GM21447 (cell line): Measurements from ENCODE around the gene PIGX.

Source experiments
- ATAC-seq: cut with Tn5 transposase; IDR thresholded peaks from one replicate; pipeline ENCODE4 v1.9.1; 2021; ENCODE audit not compliant: unreplicated experiment

PIGX gene

DNA sequence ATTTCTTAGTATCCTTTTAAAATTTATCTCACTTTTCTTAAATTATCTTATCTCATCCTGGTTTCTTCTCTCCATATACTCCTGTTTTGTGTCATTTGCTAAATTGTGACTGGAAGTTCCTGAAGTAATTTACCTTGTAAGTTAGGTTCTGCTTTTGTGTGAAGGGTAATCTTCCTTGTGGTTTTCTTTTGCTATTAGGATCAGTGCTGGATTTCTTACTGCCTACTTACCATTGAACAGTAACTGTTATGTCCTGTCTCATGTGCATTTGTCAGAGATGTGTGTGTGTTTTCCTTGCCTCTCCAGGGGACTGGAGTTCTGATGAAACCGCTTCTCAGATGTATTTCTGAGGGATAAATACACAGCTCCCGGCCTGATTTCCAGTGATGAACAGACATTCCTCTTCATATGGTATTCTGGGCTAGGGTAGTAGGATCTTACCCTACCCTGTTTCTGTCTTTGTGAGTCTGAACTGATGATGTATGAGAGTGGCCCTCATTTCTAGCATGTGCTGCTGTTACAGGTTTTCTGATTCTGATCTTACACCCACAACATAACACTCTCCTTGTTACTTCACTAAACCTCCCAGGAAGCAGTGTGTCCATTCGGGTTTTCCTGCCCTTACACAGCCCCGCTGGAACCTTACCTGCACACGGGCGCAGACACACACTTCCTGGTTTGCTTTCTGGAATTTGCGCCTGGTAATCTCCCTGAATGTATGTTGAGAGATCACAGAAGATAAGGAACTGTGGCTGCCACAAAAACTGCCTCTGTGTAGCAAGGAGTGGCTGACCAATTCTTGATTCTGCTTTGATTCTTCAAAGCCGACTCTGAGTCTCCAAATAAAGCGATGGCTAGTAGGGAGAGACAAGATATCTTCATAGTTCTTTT, 42.2 kb downstream of the PIGX start:
- ATAC-seq = no peak

DNA sequence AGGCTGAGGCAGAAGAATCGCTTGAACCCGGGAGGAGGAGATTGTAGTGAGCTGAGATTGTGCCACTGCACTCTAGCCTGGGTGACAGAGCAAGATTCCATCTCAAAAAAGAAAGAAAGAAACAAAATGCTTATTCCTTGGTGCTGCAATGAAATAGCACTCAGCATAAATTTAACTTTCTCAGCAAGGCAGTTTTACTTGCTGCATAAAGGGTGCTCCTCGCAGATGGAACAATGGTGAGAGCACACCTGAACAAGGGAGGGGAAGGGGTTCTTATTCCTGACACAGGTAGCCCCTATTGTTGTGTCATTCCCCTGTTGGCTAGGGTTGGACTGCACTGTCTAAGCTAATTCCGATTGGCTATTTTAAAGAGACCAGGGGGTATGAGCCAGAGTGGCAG, 44.6 kb downstream of the PIGX start:
- no peak for ATAC-seq

- no peak for ATAC-seq
Measured at GRCh38 chr3:196757876-196758739, 45.9 kb downstream of the PIGX start.

DNA sequence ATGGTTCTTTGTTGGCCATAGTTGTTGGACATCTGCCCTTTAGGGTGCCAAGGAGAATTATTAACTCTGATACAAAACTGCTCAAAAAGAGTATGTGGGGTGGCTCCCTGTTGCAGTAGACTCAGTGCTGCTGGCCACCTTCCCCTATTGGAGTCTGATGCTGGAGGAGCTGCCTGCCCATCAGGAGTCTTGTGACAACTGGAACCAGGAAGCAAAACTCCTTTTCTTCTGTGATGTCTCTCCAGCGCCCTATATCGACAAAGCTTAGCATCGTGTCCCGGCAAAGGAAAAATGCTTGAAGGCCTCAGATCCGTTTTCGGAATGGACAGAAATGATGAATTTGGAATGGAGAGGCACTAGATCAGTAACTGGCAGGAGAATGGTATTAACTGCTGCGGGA, 51.0 kb downstream of the PIGX start:
- ATAC-seq = no peak

GRCh38 chr3:196765454-196765853, 53.3 kb downstream of the PIGX start:
- no peak for ATAC-seq

GRCh38 chr3:196771067-196771466, 58.9 kb downstream of the PIGX start:
- ATAC-seq = no peak

DNA sequence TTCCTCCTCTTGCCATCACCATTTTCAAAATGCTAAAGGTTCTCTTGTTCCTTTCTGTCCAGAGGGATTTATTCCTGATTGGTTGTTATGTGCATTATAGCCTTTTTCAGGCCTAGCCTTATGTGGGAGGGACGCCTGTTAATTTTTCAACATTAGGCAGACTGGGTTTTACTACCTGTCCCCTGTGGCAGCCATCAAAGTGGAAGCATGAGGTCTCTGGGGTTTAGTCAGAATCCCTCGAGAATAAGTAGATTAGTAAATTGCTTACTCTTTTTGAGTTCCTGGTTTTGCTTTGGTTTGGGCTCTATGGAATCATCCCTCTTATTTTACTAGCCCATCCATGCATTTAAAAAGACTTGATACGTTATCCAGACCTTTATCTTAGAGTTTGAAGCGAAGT, 59.9 kb downstream of the PIGX start:
- no peak for ATAC-seq

DNA sequence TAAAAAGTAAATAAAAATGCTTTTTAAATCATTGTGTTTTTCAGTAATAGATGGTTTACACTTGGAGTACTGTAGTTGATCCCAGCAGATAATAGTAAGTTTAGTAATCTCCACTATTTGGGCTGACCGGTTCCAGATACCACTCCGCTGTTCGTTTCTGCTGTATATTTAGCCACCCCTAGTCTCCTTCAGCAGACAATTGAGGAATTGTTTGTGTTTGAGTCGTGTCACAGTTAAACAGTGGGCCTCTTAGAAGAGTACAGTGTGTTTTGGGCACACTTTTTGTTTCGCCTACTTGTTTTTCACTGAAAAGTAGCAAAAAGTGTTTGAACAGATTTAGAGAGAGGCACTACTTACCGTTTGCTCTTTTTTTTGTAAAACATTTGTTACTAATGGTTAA, 60.7 kb downstream of the PIGX start:
- no peak for ATAC-seq

DNA sequence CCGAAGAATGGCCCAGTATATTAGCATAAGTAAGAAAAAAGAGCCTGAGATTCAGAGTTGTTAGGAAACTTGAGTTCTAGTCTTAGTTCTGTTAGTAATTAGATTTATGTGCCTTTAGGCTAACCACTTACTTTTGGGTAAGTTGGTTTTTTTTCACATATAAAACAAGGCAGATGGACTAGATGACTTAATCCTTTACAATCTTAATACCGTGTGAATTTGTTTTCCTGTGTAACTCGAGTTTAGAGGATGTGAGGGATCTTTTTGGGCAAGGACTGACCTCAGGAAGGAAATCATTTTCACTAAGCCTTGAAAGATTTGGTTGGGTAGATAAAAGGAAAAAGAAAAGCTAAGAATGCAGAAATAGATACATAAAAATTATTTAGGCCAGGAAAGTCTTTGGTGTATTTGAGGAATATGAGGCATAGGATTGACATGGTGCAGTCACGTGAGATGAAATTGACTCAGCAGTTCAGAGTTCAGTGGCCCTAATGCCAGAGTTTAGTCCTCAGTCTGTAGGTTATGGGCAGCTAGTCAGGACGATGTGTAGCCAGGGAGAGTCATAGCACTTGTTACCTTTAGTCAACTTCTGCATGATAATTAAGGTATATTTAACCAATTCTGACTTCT, 62.1 kb downstream of the PIGX start:
- no peak for ATAC-seq

DNA sequence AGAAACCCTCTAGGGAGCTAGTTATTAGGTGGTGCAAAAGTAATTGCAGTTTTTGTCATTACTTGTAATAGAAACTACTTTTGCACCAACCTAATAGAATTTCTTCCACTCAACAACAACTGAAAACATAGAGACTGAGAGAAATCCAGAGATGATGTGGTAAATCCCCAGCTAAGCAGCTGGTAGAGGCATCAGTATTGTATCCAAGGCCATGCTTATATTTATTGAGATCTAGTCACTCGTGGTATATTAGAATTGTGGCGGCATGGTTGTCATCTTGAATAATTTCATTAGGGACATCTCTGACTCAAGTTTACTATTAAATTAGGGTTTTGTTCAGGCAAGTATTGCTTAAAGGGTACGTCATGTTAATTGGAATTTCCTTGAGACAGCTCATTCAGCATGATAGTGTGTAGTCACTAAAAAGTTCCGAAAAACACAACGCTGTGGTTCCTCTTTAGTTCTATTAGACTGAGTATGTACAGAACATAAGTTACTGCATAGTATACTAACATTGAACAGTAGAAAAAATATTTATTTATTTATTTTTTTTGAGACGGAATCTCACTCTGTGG, 62.8 kb downstream of the PIGX start:
- no peak for ATAC-seq

DNA sequence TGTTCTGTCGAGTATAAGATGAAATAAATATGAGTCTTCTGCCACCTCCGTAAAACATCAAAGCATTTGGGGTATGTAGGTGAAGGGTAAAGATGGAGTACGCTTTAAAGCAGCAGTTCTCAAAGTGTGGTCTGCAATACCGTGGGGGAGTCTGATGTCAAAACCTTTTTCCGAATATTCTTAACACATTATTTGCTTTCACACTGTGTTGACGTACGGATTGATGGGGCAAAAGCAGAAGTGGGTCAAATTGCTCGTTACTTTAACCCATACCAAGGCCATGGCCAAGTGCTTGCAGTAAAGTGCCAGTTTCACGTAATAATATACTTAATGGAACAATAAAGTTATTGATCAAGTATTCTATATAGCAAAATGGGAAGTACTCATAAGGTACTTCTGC, 63.8 kb downstream of the PIGX start:
- ATAC-seq = no peak

DNA sequence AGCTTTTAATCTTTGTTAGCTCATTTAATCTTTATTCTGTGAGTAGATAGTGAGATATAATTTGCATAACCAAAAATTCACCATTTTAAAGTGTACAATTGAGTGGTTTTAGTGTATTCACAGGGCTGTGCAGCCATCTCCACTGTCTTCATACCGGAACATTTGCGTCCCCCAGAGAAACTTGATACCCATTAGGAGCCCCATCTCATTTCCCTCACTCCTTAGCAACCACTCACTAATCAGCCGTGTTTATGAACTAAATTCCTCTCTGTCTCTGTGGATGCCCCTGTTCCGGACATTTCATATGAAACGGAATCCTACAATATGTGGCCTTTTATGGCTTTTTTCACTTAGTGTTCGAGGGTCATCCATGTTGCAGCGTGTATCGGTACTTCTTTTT, 65.7 kb downstream of the PIGX start:
- ATAC-seq = no peak

DNA sequence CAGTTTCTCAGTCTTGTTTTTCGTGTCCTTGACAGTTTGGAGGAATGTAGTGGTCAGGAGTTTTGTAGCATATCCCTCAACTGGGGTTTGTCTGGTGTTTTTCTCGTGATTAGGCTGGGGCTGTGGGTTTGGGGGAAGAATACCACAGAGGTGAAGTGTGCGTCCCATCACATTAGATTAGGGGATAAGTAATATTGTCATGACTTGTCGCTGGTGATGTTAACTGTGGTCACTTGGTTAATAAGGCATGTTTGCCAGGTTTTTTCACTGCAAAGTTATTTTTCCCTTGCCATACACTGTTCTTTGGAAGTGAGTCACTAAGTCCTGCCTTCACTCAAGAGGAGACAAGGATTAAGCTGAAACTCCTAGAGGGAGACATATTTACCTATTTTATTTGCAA, 66.6 kb downstream of the PIGX start:
- no peak for ATAC-seq

DNA sequence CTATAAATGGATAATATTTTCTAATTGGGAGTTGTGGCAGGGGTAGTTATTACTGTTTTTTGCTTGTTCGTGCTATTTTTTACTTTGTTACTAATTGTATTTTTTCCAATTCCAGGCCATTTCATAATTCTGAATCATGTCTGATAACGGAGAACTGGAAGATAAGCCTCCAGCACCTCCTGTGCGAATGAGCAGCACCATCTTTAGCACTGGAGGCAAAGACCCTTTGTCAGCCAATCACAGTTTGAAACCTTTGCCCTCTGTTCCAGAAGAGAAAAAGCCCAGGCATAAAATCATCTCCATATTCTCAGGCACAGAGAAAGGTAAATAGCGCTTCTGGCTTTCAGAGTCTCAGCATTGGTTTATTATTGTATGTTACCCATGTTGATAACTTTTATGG, 70.3 kb downstream of the PIGX start:
- ATAC-seq = no peak
